IPS-15b (cell line): Measurements from ENCODE around the gene TTC39C.
"Not testable (repeated sequence)": the region's sequence is repeated elsewhere in the genome, so short reads cannot be mapped to it uniquely, and the experiment has no call there.

Source experiments
- H3K27me3 ChIP-seq: one replicate; pipeline ENCODE4 v1.6.1; 2013; ENCODE audit warnings: low read length; ENCODE audit not compliant: control insufficient read depth, insufficient read depth
- H3K36me3 ChIP-seq: one replicate; pipeline ENCODE4 v1.6.1; 2013; ENCODE audit warnings: low read length; ENCODE audit not compliant: control insufficient read depth, insufficient read depth
- H3K4me1 ChIP-seq: one replicate; pipeline ENCODE4 v1.6.1; 2013; ENCODE audit warnings: mild to moderate bottlenecking, low read length; ENCODE audit not compliant: control insufficient read depth, insufficient read depth
- H3K4me3 ChIP-seq: one replicate; pipeline ENCODE4 v1.5.1; 2013; ENCODE audit warnings: low read depth, low read length
- H3K9ac ChIP-seq: one replicate; pipeline ENCODE4 v1.6.1; 2013; ENCODE audit warnings: low read depth, mild to moderate bottlenecking, low read length
- H3K9me3 ChIP-seq: one replicate; pipeline ENCODE4 v1.6.1; 2013; ENCODE audit warnings: mild to moderate bottlenecking, low read length; ENCODE audit not compliant: control insufficient read depth, insufficient read depth

TTC39C gene

GRCh38 chr18:24027156-24027827 is 12.7 kb downstream of the TTC39C start:
- H3K4me3 ChIP-seq, result no peak overlapping the region
- peaks cover 8% of the 10 kb centered on the region for H3K4me1 ChIP-seq
- H3K36me3 ChIP-seq, result no peaks in the 10 kb centered on the region
- no peaks in the 10 kb centered on the region for H3K9me3 ChIP-seq
- no peaks in the 10 kb centered on the region for H3K27me3 ChIP-seq
- no peak overlapping the region for H3K9ac ChIP-seq

- H3K36me3 ChIP-seq, H3K4me3 ChIP-seq, H3K27me3 ChIP-seq, H3K9me3 ChIP-seq, H3K9ac ChIP-seq, H3K4me1 ChIP-seq: not testable (repeated sequence)
Measured at GRCh38 chr18:24028946-24029345, 14.4 kb downstream of the TTC39C start.

GRCh38 chr18:24031318-24031717 is 16.8 kb downstream of the TTC39C start:
- H3K27me3 ChIP-seq, result no peaks in the 10 kb centered on the region
- H3K4me1 ChIP-seq, result no peaks in the 10 kb centered on the region
- H3K36me3 ChIP-seq, result no peaks in the 10 kb centered on the region
- no peaks in the 10 kb centered on the region for H3K9me3 ChIP-seq
- H3K9ac ChIP-seq, result no peak overlapping the region
- H3K4me3 ChIP-seq, result no peak overlapping the region

GRCh38 chr18:24031916-24032315 is 17.4 kb downstream of the TTC39C start:
- Histone ChIP-seq H3K4me3 (no peak overlapping the region), H3K4me1 (no peaks in the 10 kb centered on the region), H3K27me3 (no peaks in the 10 kb centered on the region), H3K36me3 (no peaks in the 10 kb centered on the region), H3K9ac (no peak overlapping the region), H3K9me3 (no peaks in the 10 kb centered on the region)

GRCh38 chr18:24033641-24034412 is 19.3 kb downstream of the TTC39C start:
- H3K36me3 ChIP-seq, result no peaks in the 10 kb centered on the region
- H3K4me1 ChIP-seq, result no peaks in the 10 kb centered on the region
- no peak overlapping the region for H3K9ac ChIP-seq
- H3K27me3 ChIP-seq, result no peaks in the 10 kb centered on the region
- no peaks in the 10 kb centered on the region for H3K9me3 ChIP-seq
- no peak overlapping the region for H3K4me3 ChIP-seq

GRCh38 chr18:24035316-24035715 is 20.8 kb downstream of the TTC39C start:
- no peak overlapping the region for H3K4me3 ChIP-seq
- H3K9ac ChIP-seq, result no peak overlapping the region
- no peaks in the 10 kb centered on the region for H3K4me1 ChIP-seq
- no peaks in the 10 kb centered on the region for H3K27me3 ChIP-seq
- H3K36me3 ChIP-seq, result no peaks in the 10 kb centered on the region
- H3K9me3 ChIP-seq, result no peaks in the 10 kb centered on the region

GRCh38 chr18:24039671-24040070 is 25.1 kb downstream of the TTC39C start:
- no peaks in the 10 kb centered on the region for H3K9me3 ChIP-seq
- no peak overlapping the region for H3K4me3 ChIP-seq
- no peaks in the 10 kb centered on the region for H3K4me1 ChIP-seq
- no peaks in the 10 kb centered on the region for H3K27me3 ChIP-seq
- no peak overlapping the region for H3K9ac ChIP-seq
- no peaks in the 10 kb centered on the region for H3K36me3 ChIP-seq

- Histone ChIP-seq H3K4me3 (no peak overlapping the region), H3K4me1 (no peaks in the 10 kb centered on the region), H3K9me3 (no peaks in the 10 kb centered on the region), H3K9ac (no peak overlapping the region), H3K36me3 (no peaks in the 10 kb centered on the region), H3K27me3 (no peaks in the 10 kb centered on the region)
Measured at GRCh38 chr18:24041691-24042090, 27.1 kb downstream of the TTC39C start.

- Histone ChIP-seq H3K4me1 (no peaks in the 10 kb centered on the region), H3K9ac (no peak overlapping the region), H3K27me3 (no peaks in the 10 kb centered on the region), H3K4me3 (no peak overlapping the region), H3K36me3 (no peaks in the 10 kb centered on the region), H3K9me3 (no peaks in the 10 kb centered on the region)
Measured at GRCh38 chr18:24043403-24043802, 28.8 kb downstream of the TTC39C start.

- Histone ChIP-seq H3K9ac (no peak overlapping the region), H3K36me3 (no peaks in the 10 kb centered on the region), H3K27me3 (no peaks in the 10 kb centered on the region), H3K4me1 (no peaks in the 10 kb centered on the region), H3K9me3 (no peaks in the 10 kb centered on the region), H3K4me3 (no peak overlapping the region)
Measured at GRCh38 chr18:24048261-24048660, 33.7 kb downstream of the TTC39C start.

- Histone ChIP-seq H3K36me3 (no peaks in the 10 kb centered on the region), H3K4me3 (no peak overlapping the region), H3K9ac (no peak overlapping the region), H3K9me3 (no peaks in the 10 kb centered on the region), H3K27me3 (no peaks in the 10 kb centered on the region), H3K4me1 (no peaks in the 10 kb centered on the region)
Measured at GRCh38 chr18:24049142-24049541, 34.6 kb downstream of the TTC39C start.
